GM18517 (cell line): ENCODE data around the gene FKBP2.

ENCODE experiments used
- ATAC-seq: cut with Tn5 transposase; IDR thresholded peaks from one replicate; pipeline ENCODE4 v1.9.1; 2021; ENCODE audit warnings: mild to moderate bottlenecking, moderate library complexity; ENCODE audit not compliant: unreplicated experiment

The FKBP2 gene

GRCh38 chr11:64218628-64219353 is 22.1 kb upstream of the FKBP2 start:
- no peak for ATAC-seq

DNA sequence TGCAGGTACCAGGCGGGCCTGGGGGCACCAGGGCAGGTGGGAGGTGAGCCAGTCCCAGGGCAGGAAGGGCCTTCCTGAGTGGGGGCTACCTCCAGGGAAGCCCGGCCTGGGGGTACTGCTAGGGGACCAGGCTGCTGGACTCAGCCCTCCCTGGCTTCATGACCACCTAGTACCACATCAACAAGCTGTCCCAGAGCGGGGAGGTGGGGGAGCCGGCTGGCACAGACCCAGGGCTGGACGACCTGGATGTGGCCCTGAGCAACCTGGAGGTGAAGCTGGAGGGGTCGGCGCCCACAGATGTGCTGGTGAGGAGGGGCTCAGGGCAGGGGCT is 21.6 kb upstream of the FKBP2 start:
- ATAC-seq = no peak

GRCh38 chr11:64219755-64220154 is 21.1 kb upstream of the FKBP2 start:
- no peak for ATAC-seq

GRCh38 chr11:64220271-64220670 is 20.6 kb upstream of the FKBP2 start:
- no peak for ATAC-seq

DNA sequence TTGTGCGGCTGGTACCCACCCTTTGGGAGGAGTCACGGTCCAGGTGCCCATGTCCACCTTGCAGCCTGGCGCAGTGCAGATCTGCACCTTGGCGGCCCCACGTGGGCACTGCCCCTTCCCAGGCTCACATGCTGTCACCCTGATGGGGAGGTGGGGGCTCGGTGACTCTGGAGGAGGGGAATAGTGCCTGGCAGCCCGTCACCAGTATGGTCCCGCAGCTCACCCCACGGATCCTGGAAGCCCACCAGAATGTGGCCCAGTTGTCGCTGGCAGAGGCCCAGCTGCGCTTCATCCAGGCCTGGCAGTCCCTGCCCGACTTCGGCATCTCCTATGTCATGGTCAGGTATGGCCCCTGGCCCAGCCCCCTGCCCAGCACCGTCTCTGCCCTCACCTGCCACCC is 20.1 kb upstream of the FKBP2 start:
- no peak for ATAC-seq

DNA sequence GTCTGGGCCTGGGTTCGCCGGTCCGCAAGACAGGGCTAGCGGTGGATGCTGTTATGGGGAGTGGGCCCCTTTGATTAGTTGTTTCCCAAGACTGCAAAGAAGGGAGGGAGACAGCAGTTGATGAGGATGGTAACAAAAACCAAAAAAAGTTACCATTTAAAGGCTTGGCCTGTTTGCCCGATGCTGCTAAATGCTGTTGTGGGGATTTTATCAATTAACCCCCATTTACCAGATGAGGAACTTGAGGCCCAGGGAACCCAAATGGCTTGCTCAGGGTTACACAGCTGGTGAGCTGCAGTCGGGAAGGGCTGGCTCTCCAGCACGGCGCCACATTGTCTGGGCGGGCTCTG is 18.3 kb upstream of the FKBP2 start:
- ATAC-seq = no peak

DNA sequence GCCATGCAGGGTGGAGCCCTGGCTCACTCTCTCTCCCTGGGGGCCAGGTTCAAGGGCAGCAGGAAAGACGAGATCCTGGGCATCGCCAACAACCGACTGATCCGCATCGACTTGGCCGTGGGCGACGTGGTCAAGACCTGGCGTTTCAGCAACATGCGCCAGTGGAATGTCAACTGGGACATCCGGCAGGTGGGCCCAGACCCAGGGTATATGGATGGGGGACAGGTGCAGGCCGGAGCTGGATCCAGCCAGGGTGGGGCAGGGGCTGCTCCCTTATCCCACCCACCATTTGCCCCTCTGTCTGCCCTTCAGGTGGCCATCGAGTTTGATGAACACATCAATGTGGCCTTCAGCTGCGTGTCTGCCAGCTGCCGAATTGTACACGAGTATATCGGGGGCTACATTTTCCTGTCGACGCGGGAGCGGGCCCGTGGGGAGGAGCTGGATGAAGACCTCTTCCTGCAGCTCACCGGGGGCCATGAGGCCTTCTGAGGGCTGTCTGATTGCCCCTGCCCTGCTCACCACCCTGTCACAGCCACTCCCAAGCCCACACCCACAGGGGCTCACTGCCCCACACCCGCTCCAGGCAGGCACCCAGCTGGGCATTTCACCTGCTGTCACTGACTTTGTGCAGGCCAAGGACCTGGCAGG is 17.8 kb upstream of the FKBP2 start:
- ATAC-seq = no peak

GRCh38 chr11:64224151-64224890 is 16.6 kb upstream of the FKBP2 start:
- ATAC-seq = no peak

- ATAC-seq = no peak
Measured at GRCh38 chr11:64224891-64225607, 15.8 kb upstream of the FKBP2 start.

DNA sequence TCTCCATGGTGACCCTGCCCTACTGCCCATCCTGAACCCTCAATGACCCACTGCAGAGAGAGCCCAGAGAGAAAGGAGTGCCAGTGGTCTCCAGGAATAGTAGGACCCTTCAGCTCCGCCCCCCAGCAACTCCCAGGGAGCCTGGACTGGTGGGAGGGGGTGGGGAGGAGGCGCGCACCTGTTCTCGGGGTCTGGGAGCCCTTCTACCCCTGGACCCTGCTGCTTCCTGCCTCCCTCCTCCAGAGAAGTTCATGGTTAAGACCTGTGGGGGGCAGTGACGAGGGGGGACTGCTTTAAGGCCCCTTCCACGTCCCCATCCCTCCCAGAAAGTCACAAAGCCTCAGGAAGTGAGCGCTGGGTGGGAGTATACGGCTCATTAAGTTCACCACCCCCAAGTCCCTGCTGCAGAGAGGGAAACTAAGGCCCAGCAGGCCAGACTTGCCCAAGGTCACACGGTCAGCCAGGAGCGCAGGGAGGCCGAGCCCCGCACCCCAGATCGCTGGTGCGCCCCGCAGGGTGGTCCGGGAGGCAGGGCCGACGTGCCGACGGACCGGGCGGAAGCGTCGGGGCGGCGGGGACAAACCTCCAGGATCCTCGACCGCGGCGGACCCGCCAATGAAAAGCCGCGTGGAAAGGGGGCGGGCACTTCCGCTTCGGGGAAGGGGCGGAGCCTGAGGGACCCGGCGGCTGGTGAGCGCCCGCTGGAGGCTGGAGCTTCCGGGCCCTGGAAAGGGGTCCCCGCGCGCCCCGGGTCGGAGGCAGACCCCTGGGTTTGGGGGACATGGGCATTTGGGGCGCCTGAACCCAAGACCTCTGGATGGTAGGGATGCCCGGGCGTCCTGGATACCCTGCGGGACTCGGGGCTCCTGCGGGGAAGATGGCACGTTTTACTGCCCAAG is 15.0 kb upstream of the FKBP2 start, which contains the start of the genes NUDT22 and TRPT1:
NUDT22 (plus strand) TSS at position 667 of the 899 bp plus-strand sequence. CDS start 379 bp downstream, outside the sequence.
TRPT1 (minus strand) TSS at position 579 of the 899 bp plus-strand sequence; CDS start at position 253, 326 bp downstream.
- no peak for ATAC-seq

GRCh38 chr11:64226507-64227051 is 14.3 kb upstream of the FKBP2 start:
- ATAC-seq = no peak

- ATAC-seq = no peak
Measured at GRCh38 chr11:64227405-64227956, 13.4 kb upstream of the FKBP2 start.

DNA sequence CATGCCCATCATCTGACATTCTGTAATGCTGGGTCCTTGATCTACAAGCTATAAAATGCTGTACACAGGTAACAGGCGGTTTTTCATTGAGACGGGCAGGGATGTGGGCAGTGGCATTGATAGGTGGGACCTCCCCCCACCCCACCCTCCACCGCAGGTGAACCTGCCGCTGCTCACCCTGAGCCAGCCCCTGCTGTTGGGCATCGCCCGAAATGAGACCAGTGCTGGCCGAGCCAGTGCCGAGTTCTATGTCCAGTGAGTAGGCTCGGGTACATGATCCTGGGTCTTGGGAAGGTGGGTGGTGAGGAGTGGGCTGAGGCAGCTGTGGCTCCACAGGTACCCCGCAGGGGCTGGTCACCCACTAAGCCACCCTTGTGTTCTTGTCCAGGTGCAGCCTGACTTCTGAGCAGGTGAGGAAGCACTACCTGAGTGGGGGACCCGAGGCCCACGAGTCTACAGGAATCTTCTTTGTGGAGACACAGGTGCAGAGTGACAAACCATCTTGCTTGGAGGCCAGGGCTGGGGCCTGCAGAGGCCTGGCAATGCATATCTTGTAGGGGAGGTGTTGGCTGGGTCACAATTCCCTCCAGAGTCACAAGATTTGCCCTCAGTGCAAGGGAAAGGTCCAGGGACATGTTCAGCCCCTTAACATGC is 11.7 kb upstream of the FKBP2 start:
- no peak for ATAC-seq

GRCh38 chr11:64229744-64230170 is 11.1 kb upstream of the FKBP2 start:
- ATAC-seq = no peak

GRCh38 chr11:64230171-64230984 is 10.5 kb upstream of the FKBP2 start, which contains the start of gene DNAJC4:
DNAJC4 (plus strand) TSS chr11:64230548; CDS start chr11:64230855, 307 bp downstream.
- no peak for ATAC-seq

GRCh38 chr11:64230985-64231365 is 9.9 kb upstream of the FKBP2 start:
- ATAC-seq = no peak

DNA sequence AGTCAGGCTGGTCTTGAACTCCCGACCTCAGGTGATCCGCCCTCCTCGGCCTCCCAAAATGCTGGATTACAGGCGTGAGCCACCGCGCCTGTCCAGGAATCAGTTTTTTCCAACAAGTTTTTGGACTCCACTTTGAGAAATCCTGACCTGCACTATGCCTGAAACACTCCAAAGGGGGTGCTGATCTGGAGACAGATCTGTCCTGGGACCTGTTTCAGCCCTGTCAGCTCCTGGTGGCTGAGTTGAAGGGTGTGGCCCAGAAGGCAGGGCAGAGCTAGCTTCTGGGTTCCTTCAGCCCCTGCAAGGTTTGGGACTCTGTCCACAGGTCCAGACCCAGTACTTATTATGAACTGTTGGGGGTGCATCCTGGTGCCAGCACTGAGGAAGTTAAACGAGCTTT is 9.3 kb upstream of the FKBP2 start:
- ATAC-seq = no peak
